Mesenchymal stem cell (in vitro differentiated cells and primary cell): ENCODE data around the gene GLOD5.

Experiments used
- DNase-seq: peaks from one replicate; pipeline ENCODE4 v3.0.0-alpha.2; 2013
- H2AFZ ChIP-seq: one replicate; pipeline ENCODE4 v1.6.1; 2013; ENCODE audit warnings: low read depth, mild to moderate bottlenecking, control low read depth, inconsistent platforms, low read length, moderate library complexity
- H2AK5ac ChIP-seq: 2 replicates; pipeline ENCODE4 v1.6.1; 2013; ENCODE audit warnings: low read length, moderate library complexity, mild to moderate bottlenecking, inconsistent platforms; ENCODE audit not compliant: severe bottlenecking
- H2BK120ac ChIP-seq: one replicate; pipeline ENCODE4 v1.6.1; 2013; ENCODE audit warnings: low read depth, mild to moderate bottlenecking, inconsistent platforms, low read length, moderate library complexity
- H2BK12ac ChIP-seq, 2 experiments: one replicate each; pipeline ENCODE4 v1.6.1; 2013; ENCODE audit warnings: inconsistent platforms in 2 of 2, low read length in 2 of 2, mild to moderate bottlenecking in 2 of 2, moderate library complexity in 2 of 2, control low read depth in 1 of 2
- H2BK15ac ChIP-seq: one replicate; pipeline ENCODE4 v1.6.1; 2013; ENCODE audit warnings: mild to moderate bottlenecking, low read depth, inconsistent platforms; ENCODE audit not compliant: poor library complexity, severe bottlenecking
- H2BK5ac ChIP-seq: 2 replicates; pipeline ENCODE4 v1.6.1; 2013; ENCODE audit warnings: low read depth, mild to moderate bottlenecking, low read length, control low read depth, inconsistent platforms; ENCODE audit not compliant: poor library complexity, severe bottlenecking
- H3K14ac ChIP-seq, 2 experiments: one replicate each; pipeline ENCODE4 v1.6.1; 2013; ENCODE audit warnings: inconsistent platforms in 2 of 2, low read length in 2 of 2, control low read depth in 1 of 2, mild to moderate bottlenecking in 1 of 2, moderate library complexity in 1 of 2
- H3K18ac ChIP-seq, 2 experiments: one replicate each; pipeline ENCODE4 v1.6.1; 2013; ENCODE audit warnings: inconsistent platforms in 2 of 2, low read length in 2 of 2, control low read depth in 1 of 2, low read depth in 1 of 2, mild to moderate bottlenecking in 1 of 2
- H3K23ac ChIP-seq, 2 experiments: one replicate each; pipeline ENCODE4 v1.6.1; 2013; ENCODE audit warnings: inconsistent platforms in 2 of 2, low read length in 2 of 2, mild to moderate bottlenecking in 2 of 2, moderate library complexity in 2 of 2, control low read depth in 1 of 2
- H3K27ac ChIP-seq: 2 replicates; pipeline ENCODE4 v1.5.1; 2013; ENCODE audit warnings: mild to moderate bottlenecking, moderate library complexity, low read length, control low read depth, inconsistent platforms; ENCODE audit not compliant: poor library complexity, severe bottlenecking
- H3K27me3 ChIP-seq, 2 experiments: 2 replicates each; pipeline versions ENCODE4 v1.6.1 to v1.7.0; 2013; ENCODE audit warnings: low read length in 2 of 2, mild to moderate bottlenecking in 2 of 2, moderate library complexity in 2 of 2, control low read depth in 1 of 2, inconsistent platforms in 1 of 2; ENCODE audit not compliant: control insufficient read depth in 1 of 2, insufficient read depth in 1 of 2
- H3K36me3 ChIP-seq, 2 experiments: 2 replicates each; pipeline versions ENCODE4 v1.6.1 to v1.7.0; 2013; ENCODE audit warnings: low read length in 2 of 2, control low read depth in 1 of 2, inconsistent platforms in 1 of 2, low read depth in 1 of 2, mild to moderate bottlenecking in 1 of 2; ENCODE audit not compliant: insufficient read depth in 2 of 2, control insufficient read depth in 1 of 2
- H3K4ac ChIP-seq, 2 experiments: one replicate each; pipeline ENCODE4 v1.6.1; 2013; ENCODE audit warnings: inconsistent platforms in 2 of 2, low read length in 2 of 2, mild to moderate bottlenecking in 2 of 2, moderate library complexity in 2 of 2, control low read depth in 1 of 2, low read depth in 1 of 2
- H3K4me1 ChIP-seq: 2 replicates; pipeline ENCODE4 v1.6.1; 2013; ENCODE audit warnings: low read depth, low read length, control low read depth; ENCODE audit not compliant: control insufficient read depth, insufficient read depth
- H3K4me2 ChIP-seq: 2 replicates; pipeline ENCODE4 v1.6.1; 2013; ENCODE audit warnings: low read length, mild to moderate bottlenecking, inconsistent platforms; ENCODE audit not compliant: poor library complexity, severe bottlenecking
- H3K4me3 ChIP-seq, 2 experiments: 2 replicates each; pipeline versions ENCODE4 v1.5.1 to v1.7.0; 2013; ENCODE audit warnings: low read length in 2 of 2, mild to moderate bottlenecking in 2 of 2, control low read depth in 1 of 2, low read depth in 1 of 2; ENCODE audit not compliant: insufficient read depth in 1 of 2
- H3K79me1 ChIP-seq: replicated peaks from 2 replicates; pipeline ENCODE4 v1.6.1; 2013; ENCODE audit warnings: mild to moderate bottlenecking, control low read depth, low read length, inconsistent platforms; ENCODE audit not compliant: poor library complexity, severe bottlenecking
- H3K9ac ChIP-seq: 2 replicates; pipeline ENCODE4 v1.7.0; 2013; ENCODE audit warnings: mild to moderate bottlenecking, low read length, moderate library complexity
- H3K9me3 ChIP-seq: 2 replicates; pipeline ENCODE4 v1.7.0; 2013; ENCODE audit warnings: mild to moderate bottlenecking, low read length; ENCODE audit not compliant: control insufficient read depth
- H4K8ac ChIP-seq: one replicate; pipeline ENCODE4 v1.6.1; 2013; ENCODE audit warnings: inconsistent platforms, mild to moderate bottlenecking, low read length, moderate library complexity
- H4K91ac ChIP-seq: one replicate; pipeline ENCODE4 v1.6.1; 2013; ENCODE audit warnings: mild to moderate bottlenecking, low read length, inconsistent platforms
- WGBS: methylation state at CpG from one replicate; pipeline ENCODE4 v1.1.7; 2013; ENCODE audit warnings: mixed read lengths; 5-methylcytosine and 5-hydroxymethylcytosine counted together

GLOD5 gene

GRCh38 chrX:48787505-48788443, 26.2 kb downstream of the GLOD5 start:
- H3K23ac ChIP-seq: no peak overlapping the region
- H3K18ac ChIP-seq: no peak overlapping the region
- no peaks in the 10 kb centered on the region for H3K4me1 ChIP-seq
- H2BK12ac ChIP-seq: no peak overlapping the region
- no peak overlapping the region for H3K4me2 ChIP-seq
- no peak overlapping the region for H2BK120ac ChIP-seq
- H2BK15ac ChIP-seq: no peak overlapping the region
- no peaks in the 10 kb centered on the region for H3K79me1 ChIP-seq
- H3K4ac ChIP-seq: no peak overlapping the region
- H3K9me3 ChIP-seq: no peaks in the 10 kb centered on the region
- H4K91ac ChIP-seq: no peak overlapping the region
- no peak overlapping the region for H2AFZ ChIP-seq
- no peak overlapping the region for H2AK5ac ChIP-seq
- no peak overlapping the region for H2BK5ac ChIP-seq
- no peak overlapping the region for H3K9ac ChIP-seq
- H3K4me3 ChIP-seq: no peak overlapping the region
- H3K27me3 ChIP-seq: peaks cover 8 to 71% of the 10 kb centered on the region in 2 experiments
- 76% methylated on average over 17 of the region's 17 CpGs for WGBS
- H3K36me3 ChIP-seq: no peaks in the 10 kb centered on the region
- H3K27ac ChIP-seq: no peak overlapping the region
- no peak overlapping the region for H3K14ac ChIP-seq
- no peak for DNase-seq
- no peak overlapping the region for H4K8ac ChIP-seq

GRCh38 chrX:48789366-48790220, 28.0 kb downstream of the GLOD5 start:
- H3K4me2 ChIP-seq: no peak overlapping the region
- H3K14ac ChIP-seq: no peak overlapping the region
- H3K23ac ChIP-seq: no peak overlapping the region
- peaks cover 8 to 75% of the 10 kb centered on the region in 2 experiments for H3K27me3 ChIP-seq
- no peak overlapping the region for H3K18ac ChIP-seq
- H2BK5ac ChIP-seq: no peak overlapping the region
- no peak overlapping the region for H4K91ac ChIP-seq
- no peak overlapping the region for H2AK5ac ChIP-seq
- no peak overlapping the region for H3K9ac ChIP-seq
- no peak overlapping the region for H2BK15ac ChIP-seq
- no peak overlapping the region for H3K4me3 ChIP-seq
- 74% methylated on average over 5 of the region's 7 CpGs for WGBS
- H2BK12ac ChIP-seq: no peak overlapping the region
- DNase-seq: no peak
- no peak overlapping the region for H2AFZ ChIP-seq
- no peak overlapping the region for H2BK120ac ChIP-seq
- H3K27ac ChIP-seq: no peak overlapping the region
- peaks cover 1% of the 10 kb centered on the region for H3K4me1 ChIP-seq
- no peak overlapping the region for H4K8ac ChIP-seq
- no peaks in the 10 kb centered on the region for H3K36me3 ChIP-seq
- H3K4ac ChIP-seq: no peak overlapping the region
- no peaks in the 10 kb centered on the region for H3K9me3 ChIP-seq
- H3K79me1 ChIP-seq: no peaks in the 10 kb centered on the region

GRCh38 chrX:48790477-48790876, 28.9 kb downstream of the GLOD5 start:
- no peak overlapping the region for H2AFZ ChIP-seq
- H2BK15ac ChIP-seq: no peak overlapping the region
- H2BK12ac ChIP-seq: no peak overlapping the region
- no peak for DNase-seq
- no peak overlapping the region for H2BK5ac ChIP-seq
- no peak overlapping the region for H3K4me2 ChIP-seq
- H3K36me3 ChIP-seq: no peaks in the 10 kb centered on the region
- no peak overlapping the region for H4K8ac ChIP-seq
- H3K4me3 ChIP-seq: no peak overlapping the region
- 56% methylated on average over 5 of the region's 5 CpGs for WGBS
- no peak overlapping the region for H4K91ac ChIP-seq
- H3K18ac ChIP-seq: no peak overlapping the region
- H2AK5ac ChIP-seq: no peak overlapping the region
- H3K9me3 ChIP-seq: no peaks in the 10 kb centered on the region
- no peak overlapping the region for H3K23ac ChIP-seq
- H2BK120ac ChIP-seq: no peak overlapping the region
- H3K9ac ChIP-seq: no peak overlapping the region
- H3K27ac ChIP-seq: no peak overlapping the region
- H3K79me1 ChIP-seq: no peaks in the 10 kb centered on the region
- H3K4ac ChIP-seq: no peak overlapping the region
- peaks cover 7% of the 10 kb centered on the region for H3K4me1 ChIP-seq
- H3K27me3 ChIP-seq: peaks cover 8 to 75% of the 10 kb centered on the region in 2 experiments
- H3K14ac ChIP-seq: no peak overlapping the region
